ENCODE measurements around the gene ITPR2. TPM values are rescaled to one million over a fixed set of nuclear protein-coding genes. Genes with fewer than 3 reads are reported as not detected.

ITPR2 gene
- total RNA-seq, 1 donor from 2014 or later = 12.5 TPM

- Histone ChIP-seq H3K27me3 (no peaks in the 10 kb centered on the region), H3K4me3 (no peak overlapping the region), H3K4me1 (no peaks in the 10 kb centered on the region), H3K36me3 (peaks cover 2 to 23% of the 10 kb centered on the region in 2 donors), H3K9me3 (no peaks in the 10 kb centered on the region), H3K27ac (no peak overlapping the region)
- intact Hi-C loops (cut with DNase I) = no loop called here
- no peak for DNase-seq (ENCODE audit: low spot score in 2 of 2)
- TF ChIP-seq CTCF (IDR thresholded peaks at IDR 0.05) = no peak
Measured at GRCh38 chr12:26595806-26596205, 237.2 kb downstream of the ITPR2 start.

GRCh38 chr12:26580619-26581018 is 252.4 kb downstream of the ITPR2 start:
- Histone ChIP-seq H3K9me3 (no peaks in the 10 kb centered on the region), H3K27me3 (no peaks in the 10 kb centered on the region), H3K4me3 (no peak overlapping the region), H3K36me3 (peaks cover 4% of the 10 kb centered on the region in 2 donors), H3K27ac (no peak overlapping the region), H3K4me1 (no peaks in the 10 kb centered on the region)
- no peak for TF ChIP-seq CTCF (IDR thresholded peaks at IDR 0.05)
- no peak for DNase-seq (ENCODE audit: low spot score in 2 of 2)
- intact Hi-C loops (cut with DNase I) = no loop called here

GRCh38 chr12:26576266-26576665 is 256.7 kb downstream of the ITPR2 start:
- H3K4me3 ChIP-seq = no peak overlapping the region
- no peak overlapping the region for H3K27ac ChIP-seq
- H3K4me1 ChIP-seq = no peaks in the 10 kb centered on the region
- no peak for DNase-seq (ENCODE audit: low spot score in 2 of 2)
- intact Hi-C loops (cut with DNase I) = no loop called here
- TF ChIP-seq CTCF (IDR thresholded peaks at IDR 0.05) = no peak
- H3K36me3 ChIP-seq = peaks cover 4% of the 10 kb centered on the region in 2 donors
- no peaks in the 10 kb centered on the region for H3K9me3 ChIP-seq
- no peaks in the 10 kb centered on the region for H3K27me3 ChIP-seq

GRCh38 chr12:26573225-26573909 is 259.6 kb downstream of the ITPR2 start:
- no peaks in the 10 kb centered on the region for H3K4me1 ChIP-seq
- H3K9me3 ChIP-seq = no peaks in the 10 kb centered on the region
- intact Hi-C loops (cut with DNase I) = no loop called here
- no peaks in the 10 kb centered on the region for H3K27me3 ChIP-seq
- no peak overlapping the region for H3K4me3 ChIP-seq
- DNase-seq (ENCODE audit: low spot score in 2 of 2) = no peak
- H3K36me3 ChIP-seq = peaks cover 0 to 4% of the 10 kb centered on the region in 2 donors
- no peak overlapping the region for H3K27ac ChIP-seq
- TF ChIP-seq CTCF (IDR thresholded peaks at IDR 0.05) = no peak

- no peak for TF ChIP-seq CTCF (IDR thresholded peaks at IDR 0.05)
- intact Hi-C loops (cut with DNase I) = no loop called here
- no peaks in the 10 kb centered on the region for H3K27me3 ChIP-seq
- H3K36me3 ChIP-seq = no peaks in the 10 kb centered on the region
- H3K27ac ChIP-seq = no peak overlapping the region
- no peak overlapping the region for H3K4me3 ChIP-seq
- no peaks in the 10 kb centered on the region for H3K9me3 ChIP-seq
- H3K4me1 ChIP-seq = no peaks in the 10 kb centered on the region
- DNase-seq (ENCODE audit: low spot score in 2 of 2) = no peak
Measured at GRCh38 chr12:26572137-26572536, 260.9 kb downstream of the ITPR2 start.

GRCh38 chr12:26571560-26571959 is 261.4 kb downstream of the ITPR2 start:
- no peaks in the 10 kb centered on the region for H3K27me3 ChIP-seq
- no peak overlapping the region for H3K27ac ChIP-seq
- no peak for TF ChIP-seq CTCF (IDR thresholded peaks at IDR 0.05)
- H3K4me1 ChIP-seq = no peaks in the 10 kb centered on the region
- no peak for DNase-seq (ENCODE audit: low spot score in 2 of 2)
- intact Hi-C loops (cut with DNase I) = no loop called here
- H3K9me3 ChIP-seq = no peaks in the 10 kb centered on the region
- no peaks in the 10 kb centered on the region for H3K36me3 ChIP-seq
- H3K4me3 ChIP-seq = no peak overlapping the region

Measured in ascending aorta (tissue), 2 donors.